OCI-LY1 (cell line): ENCODE measurements around the gene NFASC.

Source experiments
- H2AFZ ChIP-seq: fragments of 200-600 bp; sonication (generic), shearing (Covaris generic); 2 replicates; pipeline ENCODE4 v1.6.0; 2014; ENCODE audit warnings: antibody characterized with exemption, mild to moderate bottlenecking, low read length
- H3F3A ChIP-seq: fragments of 200-600 bp; sonication (generic), shearing (Covaris generic); 2 replicates; pipeline ENCODE4 v1.6.0; 2014; ENCODE audit warnings: mild to moderate bottlenecking, antibody characterized with exemption, low read length, moderate library complexity; ENCODE audit not compliant: insufficient read depth
- H3K27ac ChIP-seq: fragments of 200-600 bp; sonication (generic); 2 replicates; pipeline ENCODE4 v1.5.1; 2014; ENCODE audit warnings: low read length, mixed run types, mild to moderate bottlenecking, low read depth; ENCODE audit not compliant: poor library complexity, severe bottlenecking
- H3K27me3 ChIP-seq: fragments of 200-600 bp; sonication (generic); 2 replicates; pipeline ENCODE4 v1.6.0; 2014; ENCODE audit warnings: antibody characterized with exemption, mild to moderate bottlenecking, low read length, moderate library complexity; ENCODE audit not compliant: insufficient read depth
- H3K36me3 ChIP-seq: fragments of 200-600 bp; sonication (generic); 2 replicates; pipeline ENCODE4 v1.6.1; 2014; ENCODE audit warnings: mild to moderate bottlenecking, antibody characterized with exemption, low read length, moderate library complexity, mixed read lengths; ENCODE audit not compliant: insufficient read depth
- H3K4me1 ChIP-seq: fragments of 200-600 bp; sonication (generic); 2 replicates; pipeline ENCODE4 v1.5.1; 2014; ENCODE audit warnings: mild to moderate bottlenecking, low read length, moderate library complexity; ENCODE audit not compliant: insufficient read depth, severe bottlenecking
- H3K4me2 ChIP-seq: fragments of 200-600 bp; sonication (generic), shearing (Covaris generic); 2 replicates; pipeline ENCODE4 v1.6.1; 2014; ENCODE audit warnings: low read length
- H3K4me3 ChIP-seq: fragments of 200-600 bp; sonication (generic); 2 replicates; pipeline ENCODE4 v1.5.1; 2014; ENCODE audit warnings: low read length, low read depth, mild to moderate bottlenecking, mixed read lengths; ENCODE audit not compliant: poor library complexity, severe bottlenecking
- H3K79me2 ChIP-seq: fragments of 200-600 bp; shearing (Covaris generic); 2 replicates; pipeline ENCODE4 v1.6.1; 2016; ENCODE audit warnings: mixed run types, low read length, mixed read lengths; ENCODE audit not compliant: insufficient read depth
- H3K9ac ChIP-seq: fragments of 200-600 bp; sonication (generic), shearing (Covaris generic); 2 replicates; pipeline ENCODE4 v1.6.1; 2014; ENCODE audit warnings: mild to moderate bottlenecking, low read length, mixed read lengths
- H3K9me2 ChIP-seq: fragments of 200-600 bp; sonication (generic), shearing (Covaris generic); 2 replicates; pipeline ENCODE4 v1.6.1; 2014; ENCODE audit warnings: low read depth, mild to moderate bottlenecking, low read length, mixed read lengths
- H3K9me3 ChIP-seq: fragments of 200-600 bp; shearing (Covaris generic); 2 replicates; pipeline ENCODE4 v1.6.1; 2014; ENCODE audit warnings: low read length, mixed read lengths
- H4K20me1 ChIP-seq: fragments of 200-600 bp; sonication (generic), shearing (Covaris generic); 2 replicates; pipeline ENCODE4 v1.6.0; 2016; ENCODE audit warnings: mild to moderate bottlenecking, low read length; ENCODE audit not compliant: insufficient read depth
- CTCF ChIP-seq: fragments of 200-600 bp; sonication (generic), shearing (Covaris generic); IDR thresholded peaks from 2 replicates; pipeline ENCODE4 v1.5.1; 2017; ENCODE audit warnings: mild to moderate bottlenecking, antibody characterized with exemption, low read length, moderate library complexity, mixed read lengths
- EZH2 ChIP-seq: fragments of 200-600 bp; sonication (generic), shearing (Covaris generic); IDR thresholded peaks from 2 replicates; pipeline ENCODE4 v1.8.0; 2017; ENCODE audit warnings: borderline replicate concordance, mixed run types, mild to moderate bottlenecking, antibody characterized with exemption, low read length, moderate library complexity, mixed read lengths

Gene NFASC

GRCh38 chr1:205024679-205025078 is 154.0 kb downstream of the NFASC start:
- no peak for TF ChIP-seq CTCF
- no peak for TF ChIP-seq EZH2

GRCh38 chr1:205025239-205025638 is 154.6 kb downstream of the NFASC start:
- no peaks in the 10 kb centered on the region for H3K9me2 ChIP-seq
- H2AFZ ChIP-seq: no peak overlapping the region
- no peak overlapping the region for H3K27ac ChIP-seq
- no peaks in the 10 kb centered on the region for H3K9me3 ChIP-seq
- H3K4me3 ChIP-seq: no peak overlapping the region
- no peaks in the 10 kb centered on the region for H3K4me1 ChIP-seq
- no peak for TF ChIP-seq CTCF
- TF ChIP-seq EZH2: no peak
- H3K27me3 ChIP-seq: no peaks in the 10 kb centered on the region
- no peak overlapping the region for H3K9ac ChIP-seq
- no peaks in the 10 kb centered on the region for H3K36me3 ChIP-seq
- no peaks in the 10 kb centered on the region for H3F3A ChIP-seq
- no peak overlapping the region for H3K4me2 ChIP-seq
- no peaks in the 10 kb centered on the region for H3K79me2 ChIP-seq
- H4K20me1 ChIP-seq: no peaks in the 10 kb centered on the region

More at GRCh38 chr1:205024679-205025078, 154.0 kb downstream of the NFASC start:
- no peak overlapping the region for H3K9ac ChIP-seq
- no peak overlapping the region for H2AFZ ChIP-seq
- no peaks in the 10 kb centered on the region for H4K20me1 ChIP-seq
- H3K4me3 ChIP-seq: no peak overlapping the region
- H3K4me1 ChIP-seq: no peaks in the 10 kb centered on the region
- H3F3A ChIP-seq: no peaks in the 10 kb centered on the region
- no peaks in the 10 kb centered on the region for H3K79me2 ChIP-seq
- H3K4me2 ChIP-seq: no peak overlapping the region
- no peaks in the 10 kb centered on the region for H3K36me3 ChIP-seq
- no peaks in the 10 kb centered on the region for H3K9me2 ChIP-seq
- no peak overlapping the region for H3K27ac ChIP-seq
- H3K27me3 ChIP-seq: 0 out of 2 replicates have a peak, but pooled peaks cover 5% of the 10 kb centered on the region
- no peaks in the 10 kb centered on the region for H3K9me3 ChIP-seq

GRCh38 chr1:205026181-205026580 is 155.5 kb downstream of the NFASC start:
- H3K4me1 ChIP-seq: no peaks in the 10 kb centered on the region
- H3K79me2 ChIP-seq: no peaks in the 10 kb centered on the region
- no peak overlapping the region for H3K9ac ChIP-seq
- H3F3A ChIP-seq: no peaks in the 10 kb centered on the region
- no peaks in the 10 kb centered on the region for H3K27me3 ChIP-seq
- no peaks in the 10 kb centered on the region for H3K9me2 ChIP-seq
- no peak overlapping the region for H3K4me3 ChIP-seq
- no peak overlapping the region for H3K4me2 ChIP-seq
- TF ChIP-seq EZH2 (no peak), CTCF (no peak)
- H3K36me3 ChIP-seq: no peaks in the 10 kb centered on the region
- no peaks in the 10 kb centered on the region for H3K9me3 ChIP-seq
- no peak overlapping the region for H2AFZ ChIP-seq
- H4K20me1 ChIP-seq: no peaks in the 10 kb centered on the region
- no peak overlapping the region for H3K27ac ChIP-seq
